GM18517 (cell line): ENCODE results near the gene GREB1.

ENCODE experiments used
- ATAC-seq: cut with Tn5 transposase; IDR thresholded peaks from one replicate; pipeline ENCODE4 v1.9.1; 2021; ENCODE audit warnings: mild to moderate bottlenecking, moderate library complexity; ENCODE audit not compliant: unreplicated experiment

The GREB1 gene

GRCh38 chr2:11533278-11534070 lies at the start of gene GREB1:
GREB1 (plus strand) TSS chr2:11534045; CDS start chr2:11556615, 22,570 bp downstream.
- ATAC-seq, result no peak

- ATAC-seq, result no peak
These were observed 45.0 kb upstream of the GREB1 start for GRCh38 chr2:11488809-11489208.

GRCh38 chr2:11490194-11490593 lies 43.7 kb upstream of the GREB1 start:
- no peak for ATAC-seq

GRCh38 chr2:11491348-11491933 lies 42.4 kb upstream of the GREB1 start:
- no peak for ATAC-seq

GRCh38 chr2:11492244-11492643 lies 41.6 kb upstream of the GREB1 start:
- ATAC-seq, result no peak

GRCh38 chr2:11492720-11493119 lies 41.1 kb upstream of the GREB1 start:
- ATAC-seq, result no peak

- ATAC-seq, result no peak
These were observed 40.6 kb upstream of the GREB1 start for GRCh38 chr2:11493282-11493681.

GRCh38 chr2:11494310-11494709 lies 39.5 kb upstream of the GREB1 start:
- no peak for ATAC-seq

GRCh38 chr2:11495844-11496681 lies 37.8 kb upstream of the GREB1 start:
- no peak for ATAC-seq

GRCh38 chr2:11498543-11499034 lies 35.3 kb upstream of the GREB1 start:
- ATAC-seq, result peak; percentile 90

- no peak for ATAC-seq
These were observed 34.6 kb upstream of the GREB1 start for GRCh38 chr2:11499081-11499743.

- ATAC-seq, result peak; percentile 58
These were observed 33.0 kb upstream of the GREB1 start for GRCh38 chr2:11500702-11501303.

- ATAC-seq, result no peak
These were observed 31.0 kb upstream of the GREB1 start for GRCh38 chr2:11502740-11503292.

GRCh38 chr2:11503354-11503927 lies 30.4 kb upstream of the GREB1 start:
- ATAC-seq, result no peak

GRCh38 chr2:11505652-11506610 lies 27.9 kb upstream of the GREB1 start:
- peak; percentile 46 for ATAC-seq

- ATAC-seq, result no peak
These were observed 27.3 kb upstream of the GREB1 start for GRCh38 chr2:11506611-11506969.

GRCh38 chr2:11507517-11507916 lies 26.3 kb upstream of the GREB1 start:
- no peak for ATAC-seq

GRCh38 chr2:11508279-11508678 lies 25.6 kb upstream of the GREB1 start:
- no peak for ATAC-seq
